ENCODE results near the gene RECK.
"Not testable (repeated sequence)": the region's sequence is repeated elsewhere in the genome, so short reads cannot be mapped to it uniquely, and the experiment has no call there.

RECK gene

GRCh38 chr9:36036780-36037548, at the start of gene RECK:
Gene RECK, plus strand, starts transcription at chr9:36036913. Its CDS starts 86 bp downstream, at chr9:36036999.
- in situ Hi-C loops (cut with MboI; ENCODE audit: low sequenced_read_pairs) = no loop called here
- H3K9me3 ChIP-seq = no peaks in the 10 kb centered on the region
- DNase-seq (ENCODE audit: low spot score in 2 of 2) = peak; percentile 80 to 95
- H3K4me3 ChIP-seq = peak within 1 kb of the TSS; percentile 84
- H3K27me3 ChIP-seq (ENCODE audit: low read depth) = no peaks in the 10 kb centered on the region
- peaks cover 11% of the 10 kb centered on the region for H3K4me1 ChIP-seq
- H3K36me3 ChIP-seq (replicated peaks) = no peaks in the 10 kb centered on the region

- Histone ChIP-seq H3K36me3 (replicated peaks) (no peaks in the 10 kb centered on the region), H3K4me3 (no peak overlapping the region), H3K4me1 (no peaks in the 10 kb centered on the region), H3K9me3 (no peaks in the 10 kb centered on the region), H3K27me3 (ENCODE audit: low read depth) (peaks cover 36% of the 10 kb centered on the region)
- in situ Hi-C loops (cut with MboI; ENCODE audit: low sequenced_read_pairs) = no loop called here
- DNase-seq (ENCODE audit: low spot score in 2 of 2) = no peak
These were observed 46.6 kb upstream of the RECK start for GRCh38 chr9:35990155-35990554.

- H3K4me1 ChIP-seq; in situ Hi-C loops (cut with MboI; ENCODE audit: low sequenced_read_pairs); DNase-seq (ENCODE audit: low spot score in 2 of 2); H3K36me3 ChIP-seq (replicated peaks); H3K9me3 ChIP-seq; H3K4me3 ChIP-seq: not testable (repeated sequence)
- H3K27me3 ChIP-seq (ENCODE audit: low read depth) = peaks cover 37% of the 10 kb centered on the region
These were observed 43.6 kb upstream of the RECK start for GRCh38 chr9:35993136-35993535.

- peaks cover 36% of the 10 kb centered on the region for H3K27me3 ChIP-seq (ENCODE audit: low read depth)
- H3K36me3 ChIP-seq (replicated peaks) = no peaks in the 10 kb centered on the region
- DNase-seq (ENCODE audit: low spot score in 2 of 2) = no peak
- in situ Hi-C loops (cut with MboI; ENCODE audit: low sequenced_read_pairs) = no loop called here
- no peak overlapping the region for H3K4me3 ChIP-seq
- H3K9me3 ChIP-seq = no peaks in the 10 kb centered on the region
- H3K4me1 ChIP-seq = no peaks in the 10 kb centered on the region
These were observed 42.6 kb upstream of the RECK start for GRCh38 chr9:35993976-35994720.

GRCh38 chr9:35994959-35995358, 41.8 kb upstream of the RECK start:
- Histone ChIP-seq H3K36me3 (replicated peaks) (no peaks in the 10 kb centered on the region), H3K9me3 (no peaks in the 10 kb centered on the region), H3K27me3 (ENCODE audit: low read depth) (peaks cover 31% of the 10 kb centered on the region), H3K4me1 (no peaks in the 10 kb centered on the region), H3K4me3 (no peak overlapping the region)
- no peak for DNase-seq (ENCODE audit: low spot score in 2 of 2)
- in situ Hi-C loops (cut with MboI; ENCODE audit: low sequenced_read_pairs) = no loop called here

GRCh38 chr9:35996358-35996970, 40.2 kb upstream of the RECK start:
- in situ Hi-C loops (cut with MboI; ENCODE audit: low sequenced_read_pairs) = no loop called here
- Histone ChIP-seq H3K27me3 (ENCODE audit: low read depth) (peaks cover 29% of the 10 kb centered on the region), H3K36me3 (replicated peaks) (no peaks in the 10 kb centered on the region), H3K4me3 (no peak overlapping the region), H3K9me3 (no peaks in the 10 kb centered on the region), H3K4me1 (no peaks in the 10 kb centered on the region)
- no peak for DNase-seq (ENCODE audit: low spot score in 2 of 2)

- peaks cover 29% of the 10 kb centered on the region for H3K27me3 ChIP-seq (ENCODE audit: low read depth)
- H3K36me3 ChIP-seq (replicated peaks); DNase-seq (ENCODE audit: low spot score in 2 of 2); H3K4me3 ChIP-seq; H3K9me3 ChIP-seq; H3K4me1 ChIP-seq; in situ Hi-C loops (cut with MboI; ENCODE audit: low sequenced_read_pairs): not testable (repeated sequence)
These were observed 39.7 kb upstream of the RECK start for GRCh38 chr9:35997016-35997415.

GRCh38 chr9:35998333-35998732, 38.4 kb upstream of the RECK start:
- in situ Hi-C loops (cut with MboI; ENCODE audit: low sequenced_read_pairs) = no loop called here
- Histone ChIP-seq H3K36me3 (replicated peaks) (no peaks in the 10 kb centered on the region), H3K4me3 (no peak overlapping the region), H3K9me3 (no peaks in the 10 kb centered on the region), H3K4me1 (no peaks in the 10 kb centered on the region), H3K27me3 (ENCODE audit: low read depth) (peaks cover 26% of the 10 kb centered on the region)
- no peak for DNase-seq (ENCODE audit: low spot score in 2 of 2)

GRCh38 chr9:36005891-36006290, 30.8 kb upstream of the RECK start:
- Histone ChIP-seq H3K4me3 (no peak overlapping the region), H3K9me3 (no peaks in the 10 kb centered on the region), H3K4me1 (no peaks in the 10 kb centered on the region; the same call in 1 of the 2 replicates), H3K36me3 (replicated peaks) (no peaks in the 10 kb centered on the region), H3K27me3 (ENCODE audit: low read depth) (peaks cover 33% of the 10 kb centered on the region)
- no peak for DNase-seq (ENCODE audit: low spot score in 2 of 2)
- in situ Hi-C loops (cut with MboI; ENCODE audit: low sequenced_read_pairs) = no loop called here

- Histone ChIP-seq H3K36me3 (replicated peaks) (no peaks in the 10 kb centered on the region), H3K9me3 (no peaks in the 10 kb centered on the region), H3K4me1 (no peaks in the 10 kb centered on the region; the same call in 1 of the 2 replicates), H3K27me3 (ENCODE audit: low read depth) (peaks cover 40% of the 10 kb centered on the region), H3K4me3 (no peak overlapping the region)
- in situ Hi-C loops (cut with MboI; ENCODE audit: low sequenced_read_pairs) = no loop called here
- no peak for DNase-seq (ENCODE audit: low spot score in 2 of 2)
These were observed 30.0 kb upstream of the RECK start for GRCh38 chr9:36006549-36007315.

GRCh38 chr9:36007316-36007708, 29.4 kb upstream of the RECK start:
- H3K4me1 ChIP-seq = no peaks in the 10 kb centered on the region; the same call in 1 of the 2 replicates
- no peaks in the 10 kb centered on the region for H3K36me3 ChIP-seq (replicated peaks)
- DNase-seq (ENCODE audit: low spot score in 2 of 2) = no peak
- H3K4me3 ChIP-seq = no peak overlapping the region
- no peaks in the 10 kb centered on the region for H3K9me3 ChIP-seq
- in situ Hi-C loops (cut with MboI; ENCODE audit: low sequenced_read_pairs) = no loop called here
- peaks cover 43% of the 10 kb centered on the region for H3K27me3 ChIP-seq (ENCODE audit: low read depth)

GRCh38 chr9:36007852-36008251, 28.9 kb upstream of the RECK start:
- Histone ChIP-seq H3K36me3 (replicated peaks) (no peaks in the 10 kb centered on the region), H3K4me1 (no peaks in the 10 kb centered on the region; the same call in 1 of the 2 replicates), H3K9me3 (no peaks in the 10 kb centered on the region), H3K4me3 (no peak overlapping the region), H3K27me3 (ENCODE audit: low read depth) (peaks cover 43% of the 10 kb centered on the region)
- in situ Hi-C loops (cut with MboI; ENCODE audit: low sequenced_read_pairs) = no loop called here
- DNase-seq (ENCODE audit: low spot score in 2 of 2) = no peak

- no peaks in the 10 kb centered on the region for H3K36me3 ChIP-seq (replicated peaks)
- in situ Hi-C loops (cut with MboI; ENCODE audit: low sequenced_read_pairs) = no loop called here
- peak; percentile 25 to 70 for DNase-seq (ENCODE audit: low spot score in 2 of 2)
- H3K4me3 ChIP-seq = no peak overlapping the region
- H3K4me1 ChIP-seq = no peaks in the 10 kb centered on the region; the same call in 1 of the 2 replicates
- H3K27me3 ChIP-seq (ENCODE audit: low read depth) = peaks cover 40% of the 10 kb centered on the region
- no peaks in the 10 kb centered on the region for H3K9me3 ChIP-seq
These were observed 27.9 kb upstream of the RECK start for GRCh38 chr9:36008774-36009300.

Data from HAP-1 (cell line).